HepG2 (cell line): ENCODE data around the gene SNRNP200. TPM values are rescaled to one million over a fixed set of nuclear protein-coding genes. Genes with fewer than 3 reads are reported as not detected.

Experiments used
- ASH2L ChIP-seq: fragments of 300-600, 200-600 bp; sonication (generic); IDR thresholded peaks from 2 replicates; pipeline ENCODE4 v1.7.0; 2017; ENCODE audit warnings: low read depth, mild to moderate bottlenecking, moderate library complexity, mixed read lengths, low read length; ENCODE audit not compliant: insufficient read length
- CBX5 ChIP-seq: sonication (generic); formaldehyde crosslinking; IDR thresholded peaks from 2 replicates; pipeline ENCODE4 v1.4.0; 2020; ENCODE audit warnings: missing genetic modification reagents, borderline replicate concordance
- ELF3 ChIP-seq: IDR thresholded peaks from 2 replicates; pipeline ENCODE4 v1.6.1; 2016; ENCODE audit warnings: missing genetic modification reagents, missing compliant biosample characterization
- HNF4G ChIP-seq, 2 experiments: sonication (generic) in 1 of 2; formaldehyde crosslinking in 1 of 2; IDR thresholded peaks; 2 replicates each; pipeline versions ENCODE4 v1.4.0 to v1.6.1; 2011 to 2020; ENCODE audit warnings: borderline replicate concordance in 2 of 2, low read depth in 2 of 2, mild to moderate bottlenecking in 2 of 2, low read length in 1 of 2, missing genetic modification reagents in 1 of 2, moderate library complexity in 1 of 2
- KDM3A ChIP-seq: IDR thresholded peaks from 2 replicates; pipeline ENCODE4 v1.6.1; 2018; ENCODE audit warnings: low read depth, missing compliant biosample characterization
- POLR2G ChIP-seq: fragments of 200-400 bp; formaldehyde crosslinking; IDR thresholded peaks from 2 replicates; pipeline ENCODE4 v1.6.1; 2018; ENCODE audit warnings: mild to moderate bottlenecking, low read depth, low read length, moderate library complexity
- TSC22D2 ChIP-seq: sonication (generic); formaldehyde crosslinking; IDR thresholded peaks from 2 replicates; pipeline ENCODE4 v1.5.1; 2020; ENCODE audit warnings: missing genetic modification reagents, mild to moderate bottlenecking, borderline replicate concordance
- ZNF207 ChIP-seq: fragments of 450-650 bp; IDR thresholded peaks from 2 replicates; pipeline ENCODE4 v1.6.1; 2016; ENCODE audit warnings: antibody characterized with exemption, borderline replicate concordance
- ZNF256 ChIP-seq: sonication (generic); formaldehyde crosslinking; conservative IDR thresholded peaks from 2 replicates; pipeline ENCODE4 v1.4.0; 2020; ENCODE audit warnings: missing genetic modification reagents
- ZNF746 ChIP-seq: sonication (generic); formaldehyde crosslinking; IDR thresholded peaks from 2 replicates; pipeline ENCODE4 v1.8.0; 2022; ENCODE audit warnings: mild to moderate bottlenecking, missing genetic modification reagents
- ZNF780A ChIP-seq: sonication (generic); formaldehyde crosslinking; IDR thresholded peaks from 2 replicates; pipeline ENCODE4 v1.8.0; 2022; ENCODE audit warnings: mild to moderate bottlenecking, missing genetic modification reagents, moderate library complexity
- polyA plus RNA-seq, 8 experiments: library from polyadenylated mRNA; depleted of rRNA in 3 of 8; stranded (reverse) in 7 of 8; unstranded in 1 of 8; fragments of >200 nt; fragmentation: Illumina TruSeq in 4 of 8; extraction: Trizol in 4 of 8; gene quantifications; 2 replicates each; pipeline versions ENCODE4 v1.2.1 to v1.2.3, GENCODE V29; 2011 to 2016; ENCODE audit warnings: low read depth in 4 of 8, missing spikeins in 1 of 8, mixed read lengths in 1 of 8; ENCODE audit not compliant: insufficient read depth in 1 of 8
- total RNA-seq, 5 experiments: library from RNA; depleted of rRNA; stranded (reverse); fragments of >200 nt; fragmentation: Illumina TruSeq; extraction: Trizol; gene quantifications; 2 replicates each; pipeline ENCODE4 v1.2.3, GENCODE V29; 2016; ENCODE audit warnings: low read depth in 1 of 5
- TF ChIP-seq, protein P1 (sequence below): sonication (generic); formaldehyde crosslinking; IDR thresholded peaks from 2 replicates; pipeline ENCODE4 v1.8.0; 2023; ENCODE audit warnings: mild to moderate bottlenecking, missing genetic modification reagents
- TF ChIP-seq, protein P2 (sequence below): fragments of 450-650 bp; IDR thresholded peaks from 2 replicates; pipeline ENCODE4 v1.6.1; 2016
- TF ChIP-seq, protein P3 (sequence below): sonication (generic); formaldehyde crosslinking; IDR thresholded peaks from 2 replicates; pipeline ENCODE4 v1.5.1; 2020; ENCODE audit warnings: mild to moderate bottlenecking, moderate library complexity, missing genetic modification reagents
- TF ChIP-seq, protein P4 (sequence below): sonication (generic); formaldehyde crosslinking; IDR thresholded peaks from 2 replicates; pipeline ENCODE4 v1.5.1; 2020; ENCODE audit warnings: mild to moderate bottlenecking, missing genetic modification reagents
- TF ChIP-seq, protein P5 (sequence below): IDR thresholded peaks from 2 replicates; pipeline ENCODE4 v1.6.1; 2012; ENCODE audit warnings: inconsistent platforms
- TF ChIP-seq, protein P6 (sequence below): sonication (generic); formaldehyde crosslinking; IDR thresholded peaks from 2 replicates; pipeline ENCODE4 v1.4.0; 2020; ENCODE audit warnings: low read depth, mild to moderate bottlenecking, missing genetic modification reagents

SNRNP200 gene
- total and polyA plus RNA-seq, 2 of the 13 experiments (the other 11 are each of a cell fraction or from before 2014, with no cell fraction given), result 99.0 to 232 TPM

DNA sequence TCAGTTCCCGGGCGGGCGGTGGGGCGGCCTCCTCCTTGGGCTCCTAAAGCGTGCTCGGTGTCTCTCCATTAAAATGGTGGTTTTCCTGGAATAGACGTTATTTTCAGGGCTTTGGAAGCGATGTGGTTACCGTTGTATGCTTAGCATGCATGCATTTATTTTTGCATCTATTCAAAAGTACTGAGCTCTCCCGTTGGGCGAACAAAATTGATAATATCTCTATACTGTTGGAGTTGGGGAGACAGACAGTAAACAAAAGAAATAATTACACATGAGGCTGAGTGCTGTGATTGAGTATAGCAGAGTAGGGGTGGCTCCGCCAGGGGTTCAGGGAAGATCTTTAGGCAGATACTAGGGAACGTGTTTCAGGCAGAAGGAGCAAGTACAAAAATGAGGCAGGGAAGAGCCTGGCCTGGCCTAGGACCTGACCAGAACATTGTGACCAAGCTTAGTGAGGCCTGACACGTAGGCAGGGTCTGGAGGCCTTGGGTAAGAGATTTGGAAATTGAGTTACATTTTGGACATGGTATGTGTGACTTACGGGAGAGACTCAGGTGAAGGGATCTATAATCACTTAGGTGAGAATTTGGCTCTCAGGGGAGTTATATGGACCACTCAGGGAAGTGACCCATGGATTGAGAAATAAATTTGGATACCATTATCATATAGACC lies 30.9 kb upstream of the SNRNP200 start (continued):
- no peak for TF ChIP-seq CBX5 (CRISPR knock-in tag)
- TF ChIP-seq ZNF780A, result peak; percentile 6; the same call in 1 of the 2 replicates
- peak; percentile 67; the same call in 1 of the 2 replicates for TF ChIP-seq POLR2G
- TF ChIP-seq, protein P1, sequence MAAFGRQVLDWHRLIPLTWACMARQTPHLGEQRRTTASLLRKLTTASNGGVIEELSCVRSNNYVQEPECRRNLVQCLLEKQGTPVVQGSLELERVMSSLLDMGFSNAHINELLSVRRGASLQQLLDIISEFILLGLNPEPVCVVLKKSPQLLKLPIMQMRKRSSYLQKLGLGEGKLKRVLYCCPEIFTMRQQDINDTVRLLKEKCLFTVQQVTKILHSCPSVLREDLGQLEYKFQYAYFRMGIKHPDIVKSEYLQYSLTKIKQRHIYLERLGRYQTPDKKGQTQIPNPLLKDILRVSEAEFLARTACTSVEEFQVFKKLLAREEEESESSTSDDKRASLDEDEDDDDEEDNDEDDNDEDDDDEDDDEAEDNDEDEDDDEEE, result 0 out of 2 replicates have a peak, but pooled peaks have one; percentile 44
- TF ChIP-seq, protein P2, sequence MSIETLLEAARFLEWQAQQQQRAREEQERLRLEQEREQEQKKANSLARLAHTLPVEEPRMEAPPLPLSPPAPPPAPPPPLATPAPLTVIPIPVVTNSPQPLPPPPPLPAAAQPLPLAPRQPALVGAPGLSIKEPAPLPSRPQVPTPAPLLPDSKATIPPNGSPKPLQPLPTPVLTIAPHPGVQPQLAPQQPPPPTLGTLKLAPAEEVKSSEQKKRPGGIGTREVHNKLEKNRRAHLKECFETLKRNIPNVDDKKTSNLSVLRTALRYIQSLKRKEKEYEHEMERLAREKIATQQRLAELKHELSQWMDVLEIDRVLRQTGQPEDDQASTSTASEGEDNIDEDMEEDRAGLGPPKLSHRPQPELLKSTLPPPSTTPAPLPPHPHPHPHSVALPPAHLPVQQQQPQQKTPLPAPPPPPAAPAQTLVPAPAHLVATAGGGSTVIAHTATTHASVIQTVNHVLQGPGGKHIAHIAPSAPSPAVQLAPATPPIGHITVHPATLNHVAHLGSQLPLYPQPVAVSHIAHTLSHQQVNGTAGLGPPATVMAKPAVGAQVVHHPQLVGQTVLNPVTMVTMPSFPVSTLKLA, result no peak
- no peak for TF ChIP-seq ZNF746
- TF ChIP-seq, protein P3, sequence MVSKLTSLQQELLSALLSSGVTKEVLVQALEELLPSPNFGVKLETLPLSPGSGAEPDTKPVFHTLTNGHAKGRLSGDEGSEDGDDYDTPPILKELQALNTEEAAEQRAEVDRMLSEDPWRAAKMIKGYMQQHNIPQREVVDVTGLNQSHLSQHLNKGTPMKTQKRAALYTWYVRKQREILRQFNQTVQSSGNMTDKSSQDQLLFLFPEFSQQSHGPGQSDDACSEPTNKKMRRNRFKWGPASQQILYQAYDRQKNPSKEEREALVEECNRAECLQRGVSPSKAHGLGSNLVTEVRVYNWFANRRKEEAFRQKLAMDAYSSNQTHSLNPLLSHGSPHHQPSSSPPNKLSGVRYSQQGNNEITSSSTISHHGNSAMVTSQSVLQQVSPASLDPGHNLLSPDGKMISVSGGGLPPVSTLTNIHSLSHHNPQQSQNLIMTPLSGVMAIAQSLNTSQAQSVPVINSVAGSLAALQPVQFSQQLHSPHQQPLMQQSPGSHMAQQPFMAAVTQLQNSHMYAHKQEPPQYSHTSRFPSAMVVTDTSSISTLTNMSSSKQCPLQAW (CRISPR knock-in tag), result peak; percentile 60
- TF ChIP-seq, protein P4, sequence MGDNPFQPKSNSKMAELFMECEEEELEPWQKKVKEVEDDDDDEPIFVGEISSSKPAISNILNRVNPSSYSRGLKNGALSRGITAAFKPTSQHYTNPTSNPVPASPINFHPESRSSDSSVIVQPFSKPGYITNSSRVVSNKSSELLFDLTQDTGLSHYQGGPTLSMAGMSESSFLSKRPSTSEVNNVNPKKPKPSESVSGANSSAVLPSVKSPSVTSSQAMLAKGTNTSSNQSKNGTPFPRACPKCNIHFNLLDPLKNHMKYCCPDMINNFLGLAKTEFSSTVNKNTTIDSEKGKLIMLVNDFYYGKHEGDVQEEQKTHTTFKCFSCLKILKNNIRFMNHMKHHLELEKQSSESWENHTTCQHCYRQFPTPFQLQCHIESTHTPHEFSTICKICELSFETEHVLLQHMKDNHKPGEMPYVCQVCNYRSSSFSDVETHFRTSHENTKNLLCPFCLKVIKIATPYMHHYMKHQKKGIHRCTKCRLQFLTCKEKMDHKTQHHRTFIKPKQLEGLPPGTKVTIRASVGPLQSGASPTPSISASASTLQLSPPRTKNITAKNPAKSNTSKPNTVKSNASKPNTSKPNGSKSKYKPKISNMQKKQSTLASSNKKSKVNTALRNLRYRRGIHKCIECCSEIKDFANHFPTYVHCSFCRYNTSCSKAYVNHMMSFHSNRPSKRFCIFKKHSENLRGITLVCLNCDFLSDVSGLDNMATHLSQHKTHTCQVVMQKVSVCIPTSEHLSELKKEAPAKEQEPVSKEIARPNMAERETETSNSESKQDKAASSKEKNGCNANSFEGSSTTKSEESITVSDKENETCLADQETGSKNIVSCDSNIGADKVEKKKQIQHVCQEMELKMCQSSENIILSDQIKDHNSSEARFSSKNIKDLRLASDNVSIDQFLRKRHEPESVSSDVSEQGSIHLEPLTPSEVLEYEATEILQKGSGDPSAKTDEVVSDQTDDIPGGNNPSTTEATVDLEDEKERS (CRISPR knock-in tag), result no peak
- TF ChIP-seq ZNF256 (CRISPR knock-in tag), result peak; percentile 72; the same call in 1 of the 2 replicates
- TF ChIP-seq, protein P5, sequence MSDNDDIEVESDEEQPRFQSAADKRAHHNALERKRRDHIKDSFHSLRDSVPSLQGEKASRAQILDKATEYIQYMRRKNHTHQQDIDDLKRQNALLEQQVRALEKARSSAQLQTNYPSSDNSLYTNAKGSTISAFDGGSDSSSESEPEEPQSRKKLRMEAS, result 0 out of 2 replicates have a peak, but pooled peaks have one; percentile 57
- TF ChIP-seq, protein P6, sequence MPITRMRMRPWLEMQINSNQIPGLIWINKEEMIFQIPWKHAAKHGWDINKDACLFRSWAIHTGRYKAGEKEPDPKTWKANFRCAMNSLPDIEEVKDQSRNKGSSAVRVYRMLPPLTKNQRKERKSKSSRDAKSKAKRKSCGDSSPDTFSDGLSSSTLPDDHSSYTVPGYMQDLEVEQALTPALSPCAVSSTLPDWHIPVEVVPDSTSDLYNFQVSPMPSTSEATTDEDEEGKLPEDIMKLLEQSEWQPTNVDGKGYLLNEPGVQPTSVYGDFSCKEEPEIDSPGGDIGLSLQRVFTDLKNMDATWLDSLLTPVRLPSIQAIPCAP (CRISPR knock-in tag), result no peak
- no peak for TF ChIP-seq TSC22D2 (CRISPR knock-in tag)
- 0 out of 2 replicates have a peak, but pooled peaks have one; percentile 5 for TF ChIP-seq ELF3 (CRISPR knock-in tag)
- TF ChIP-seq HNF4G (IDR thresholded peaks at IDR 0.05; ENCODE audit: borderline replicate concordance, low read depth, low read length), result no peak
- no peak for TF ChIP-seq HNF4G (CRISPR knock-in tag; IDR thresholded peaks at IDR 0.05; ENCODE audit: borderline replicate concordance, low read depth)
- no peak for TF ChIP-seq ZNF207
- TF ChIP-seq ASH2L, result peak; percentile 47
- 0 out of 2 replicates have a peak, but pooled peaks have one; percentile 24 for TF ChIP-seq KDM3A (CRISPR knock-in tag)
